Colonic mucosa (tissue), 4 donors: ENCODE measurements around the gene CCDC194. TPM values are rescaled to one million over a fixed set of nuclear protein-coding genes. Genes with fewer than 3 reads are reported as not detected.

Source experiments
- DNase-seq: peaks from one replicate; pipeline ENCODE4 v3.0.0-alpha.2; 2020
- H3K27ac ChIP-seq: fragments of 200-600 bp; one replicate; pipeline ENCODE4 v1.8.0; 2021
- H3K27me3 ChIP-seq: fragments of 200-600 bp; one replicate; pipeline ENCODE4 v1.8.0; 2021
- H3K36me3 ChIP-seq: fragments of 200-600 bp; one replicate; pipeline ENCODE4 v1.8.0; 2021
- H3K4me1 ChIP-seq: fragments of 200-600 bp; one replicate; pipeline ENCODE4 v1.8.0; 2021; ENCODE audit warnings: mild to moderate bottlenecking
- H3K4me3 ChIP-seq: fragments of 200-600 bp; one replicate; pipeline ENCODE4 v1.8.0; 2021
- H3K9ac ChIP-seq, 2 donors: one replicate each; pipeline ENCODE4 v1.7.0; 2013; ENCODE audit warnings: control low read depth in 2 of 2, low read depth in 2 of 2, low read length in 2 of 2
- H3K9me3 ChIP-seq: fragments of 200-600 bp; one replicate; pipeline ENCODE4 v1.8.0; 2021
- CTCF ChIP-seq: fragments of 200-600 bp; IDR thresholded peaks from one replicate; pipeline ENCODE4 v1.8.0; 2022; ENCODE audit warnings: antibody characterized with exemption, mild to moderate bottlenecking
- intact Hi-C: fragments of 100-400 bp; cut with DNase I; formaldehyde crosslinking; loops from one replicate; pipeline ENCODE4 v1.14.1; 2022
- total RNA-seq, 2 donors: library from RNA; stranded (reverse); fragmentation: NEBNext Ultra II Directional in 1 of 2; extraction: Animal tissue kit (Norgen Biotek cat#: 25700) in 1 of 2; gene quantifications; one replicate each; pipeline ENCODE4 v1.2.1, GENCODE V29; 2021
- donor health status: healthy.
- donor health status: DM: no; HTN: no; CAD: no.
- donor health status: DM: no; HTN: no; CAD: no.

CCDC194 gene
- total RNA-seq, 2 donors from 2014 or later = not detected

GRCh38 chr19:17352608-17353280, 41.3 kb downstream of the CCDC194 start:
- Histone ChIP-seq H3K9me3 (no peaks in the 10 kb centered on the region), H3K4me3 (no peak overlapping the region), H3K4me1 (no peaks in the 10 kb centered on the region), H3K27me3 (no peaks in the 10 kb centered on the region), H3K36me3 (no peaks in the 10 kb centered on the region), H3K27ac (no peak overlapping the region), H3K9ac (no peak overlapping the region)
- TF ChIP-seq CTCF = no peak
- intact Hi-C loops = no loop called here
- DNase-seq = no peak

- Histone ChIP-seq H3K9ac (no peak overlapping the region), H3K4me3 (no peak overlapping the region), H3K4me1 (no peaks in the 10 kb centered on the region), H3K27me3 (no peaks in the 10 kb centered on the region), H3K27ac (no peak overlapping the region), H3K36me3 (no peaks in the 10 kb centered on the region), H3K9me3 (no peaks in the 10 kb centered on the region)
- no peak for DNase-seq
- no peak for TF ChIP-seq CTCF
- intact Hi-C loops = no loop called here
Measured at GRCh38 chr19:17351815-17352435, 42.1 kb downstream of the CCDC194 start.

GRCh38 chr19:17348700-17349099, 45.3 kb downstream of the CCDC194 start:
- H3K4me3 ChIP-seq = no peak overlapping the region
- H3K9ac ChIP-seq = no peak overlapping the region
- intact Hi-C loops = no loop called here
- H3K27ac ChIP-seq = no peak overlapping the region
- H3K4me1 ChIP-seq = no peaks in the 10 kb centered on the region
- no peak for TF ChIP-seq CTCF
- no peaks in the 10 kb centered on the region for H3K9me3 ChIP-seq
- no peaks in the 10 kb centered on the region for H3K27me3 ChIP-seq
- DNase-seq = no peak
- no peaks in the 10 kb centered on the region for H3K36me3 ChIP-seq

- no peak for DNase-seq
- Histone ChIP-seq H3K36me3 (no peaks in the 10 kb centered on the region), H3K9ac (no peak overlapping the region), H3K4me3 (no peak overlapping the region), H3K4me1 (no peaks in the 10 kb centered on the region), H3K27ac (no peak overlapping the region), H3K9me3 (no peaks in the 10 kb centered on the region), H3K27me3 (no peaks in the 10 kb centered on the region)
- TF ChIP-seq CTCF = no peak
- intact Hi-C loops = no loop called here
Measured at GRCh38 chr19:17347877-17348276, 46.1 kb downstream of the CCDC194 start.

GRCh38 chr19:17347361-17347760, 46.6 kb downstream of the CCDC194 start:
- H3K9me3 ChIP-seq = no peaks in the 10 kb centered on the region
- no peaks in the 10 kb centered on the region for H3K4me1 ChIP-seq
- intact Hi-C loops = no loop called here
- no peaks in the 10 kb centered on the region for H3K27me3 ChIP-seq
- H3K9ac ChIP-seq = no peak overlapping the region
- H3K27ac ChIP-seq = peak overlapping the region; percentile 22
- no peak overlapping the region for H3K4me3 ChIP-seq
- DNase-seq = no peak
- no peak for TF ChIP-seq CTCF
- H3K36me3 ChIP-seq = no peaks in the 10 kb centered on the region
